Daoy (cell line): Measurements from ENCODE around the gene U2AF2. TPM values are rescaled to one million over a fixed set of nuclear protein-coding genes. Genes with fewer than 3 reads are reported as not detected.

Source experiments
- DNase-seq: peaks from one replicate; pipeline ENCODE4 v3.0.0-alpha.2; 2015; ENCODE audit warnings: low read depth
- total RNA-seq: library from RNA; depleted of rRNA; stranded (reverse); fragments of >200 nt; shearing (Covaris generic); gene quantifications from 2 replicates; pipeline ENCODE4 v1.2.3, GENCODE V29; 2014

U2AF2 gene
- total RNA-seq, 1 experiment from 2014 or later: 218 TPM

DNA sequence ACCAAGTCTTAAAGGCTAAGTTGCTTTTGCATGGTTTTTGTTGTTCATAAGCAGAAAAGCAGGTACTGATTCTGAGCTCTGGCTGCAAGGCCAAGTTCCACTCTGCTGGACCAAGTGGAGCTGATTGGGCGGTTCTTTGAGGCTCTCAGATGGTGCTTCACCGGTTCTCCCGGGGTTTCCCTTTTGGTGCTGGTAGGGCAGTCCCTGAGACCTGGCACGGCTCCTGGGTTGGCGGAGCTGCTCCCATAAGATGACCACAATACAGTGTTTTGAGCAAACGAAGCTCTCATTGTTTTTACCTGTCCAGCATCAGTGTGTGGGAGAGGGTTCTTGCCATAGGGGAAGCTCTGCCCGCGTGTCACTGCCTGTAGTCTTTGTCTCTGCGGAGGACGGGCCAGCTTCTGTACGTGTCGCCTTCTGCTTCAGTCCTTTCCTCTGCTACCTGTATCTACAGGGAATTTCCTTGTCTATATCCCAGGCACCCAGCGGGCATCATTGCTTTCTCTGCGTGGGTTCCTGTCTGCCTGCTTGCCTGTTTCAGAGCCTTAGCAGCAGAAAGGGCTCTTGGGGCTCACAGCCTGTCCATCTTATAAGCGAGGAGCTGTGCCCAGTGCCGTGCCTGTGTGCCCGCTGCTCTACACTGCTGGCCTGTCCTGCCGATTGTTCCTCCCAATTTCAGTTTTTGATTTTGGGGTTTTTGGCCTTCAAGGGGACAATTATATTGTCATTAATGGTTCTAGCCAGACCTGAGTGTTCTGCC, 2.3 kb downstream of the U2AF2 start:
- DNase-seq: no peak

DNA sequence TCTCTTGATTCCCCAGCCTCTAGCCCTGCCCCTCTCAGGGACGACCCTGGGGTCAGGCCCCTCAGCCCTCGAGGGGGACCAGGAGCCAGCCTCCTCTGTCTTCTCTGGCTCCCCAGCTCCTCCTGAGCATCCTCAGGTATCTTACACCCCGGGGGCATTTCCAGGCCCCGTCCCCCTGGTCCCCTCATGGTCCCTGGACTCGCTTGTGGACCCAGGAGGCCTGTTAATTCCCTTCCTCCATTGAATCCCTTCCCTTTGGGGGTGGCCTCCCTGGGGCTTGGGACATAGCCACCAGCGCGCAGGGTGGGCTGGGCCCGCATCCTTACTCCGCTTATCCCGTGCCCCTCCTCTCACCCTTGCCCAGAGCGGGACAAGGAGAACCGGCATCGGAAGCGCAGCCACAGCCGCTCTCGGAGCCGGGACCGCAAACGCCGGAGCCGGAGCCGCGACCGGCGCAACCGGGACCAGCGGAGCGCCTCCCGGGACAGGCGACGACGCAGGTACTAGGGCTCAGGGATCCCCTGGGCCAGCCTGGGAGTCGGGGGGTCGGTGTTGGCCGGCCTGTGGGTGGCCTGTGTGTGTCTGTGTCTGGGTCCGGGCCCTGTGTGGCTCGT, 4.1 kb downstream of the U2AF2 start:
- DNase-seq: no peak

DNA sequence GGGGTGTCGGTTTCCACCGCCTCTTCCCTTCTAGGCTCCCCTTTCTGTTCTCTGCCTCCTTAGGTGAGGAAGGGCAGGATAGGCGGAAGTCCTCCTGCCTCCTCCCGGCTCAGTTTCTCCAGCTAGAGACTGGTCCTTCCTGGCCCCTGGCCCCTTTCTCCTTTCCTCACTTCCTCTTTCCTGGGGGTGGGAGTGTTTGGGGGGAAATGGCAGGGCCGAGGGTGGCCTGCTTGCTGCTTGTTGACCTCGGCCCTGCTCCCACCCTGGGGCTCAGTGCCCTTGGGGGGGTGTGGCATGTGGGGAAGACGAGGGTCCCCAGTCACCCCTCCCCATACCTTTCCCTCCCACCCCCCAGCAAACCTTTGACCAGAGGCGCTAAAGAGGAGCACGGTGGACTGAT, 5.0 kb downstream of the U2AF2 start:
- DNase-seq: no peak

DNA sequence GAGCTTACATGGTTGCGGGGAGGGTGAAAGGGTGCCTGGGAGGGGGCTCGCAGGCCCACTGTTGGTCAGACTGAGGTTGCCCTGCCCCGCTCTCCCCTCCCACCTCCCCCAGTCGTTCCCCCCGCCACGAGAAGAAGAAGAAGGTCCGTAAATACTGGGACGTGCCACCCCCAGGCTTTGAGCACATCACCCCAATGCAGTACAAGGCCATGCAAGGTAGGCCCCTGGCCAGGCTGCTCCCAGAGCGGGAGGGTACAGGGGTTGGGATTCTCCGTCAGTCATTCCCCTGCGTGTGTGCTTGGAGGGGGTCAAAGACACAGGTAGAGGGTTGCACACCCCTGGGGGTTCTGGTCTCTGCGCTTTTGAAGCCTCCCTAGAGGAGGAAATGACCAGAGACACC, 5.6 kb downstream of the U2AF2 start:
- no peak for DNase-seq

DNA sequence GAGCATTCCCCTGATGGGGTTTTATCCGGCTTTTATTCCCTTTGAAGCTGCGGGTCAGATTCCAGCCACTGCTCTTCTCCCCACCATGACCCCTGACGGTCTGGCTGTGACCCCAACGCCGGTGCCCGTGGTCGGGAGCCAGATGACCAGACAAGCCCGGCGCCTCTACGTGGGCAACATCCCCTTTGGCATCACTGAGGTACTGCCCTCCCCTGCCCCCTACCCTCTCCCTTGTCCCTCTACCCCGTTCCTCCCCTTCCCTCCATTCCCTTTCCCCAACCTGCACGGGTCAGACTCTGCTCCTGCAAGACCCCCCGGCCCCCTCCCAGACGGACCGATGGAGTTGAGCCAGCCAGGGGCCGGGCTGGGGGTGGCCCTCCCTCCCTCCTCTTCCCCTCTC, 6.2 kb downstream of the U2AF2 start:
- no peak for DNase-seq

DNA sequence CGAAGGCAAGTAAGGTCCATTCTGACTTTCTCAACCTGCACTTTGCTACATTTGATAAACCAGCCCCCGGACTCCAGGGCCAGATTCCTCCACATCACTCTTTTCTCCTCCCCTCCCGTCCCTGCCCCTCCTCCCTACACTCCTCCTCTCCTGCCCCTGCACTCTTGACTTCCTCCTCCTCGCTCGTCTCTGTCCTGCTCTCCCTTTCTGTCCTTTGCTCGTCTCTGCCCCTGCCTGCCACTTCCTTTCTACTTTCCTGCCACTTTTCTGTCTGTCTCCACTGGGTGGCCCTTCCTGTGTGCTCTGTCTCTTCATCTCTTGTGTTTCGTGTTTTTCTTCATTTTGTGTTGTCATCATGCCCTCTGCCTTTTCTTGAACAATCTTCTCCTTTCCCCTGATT, 7.0 kb downstream of the U2AF2 start:
- no peak for DNase-seq

DNA sequence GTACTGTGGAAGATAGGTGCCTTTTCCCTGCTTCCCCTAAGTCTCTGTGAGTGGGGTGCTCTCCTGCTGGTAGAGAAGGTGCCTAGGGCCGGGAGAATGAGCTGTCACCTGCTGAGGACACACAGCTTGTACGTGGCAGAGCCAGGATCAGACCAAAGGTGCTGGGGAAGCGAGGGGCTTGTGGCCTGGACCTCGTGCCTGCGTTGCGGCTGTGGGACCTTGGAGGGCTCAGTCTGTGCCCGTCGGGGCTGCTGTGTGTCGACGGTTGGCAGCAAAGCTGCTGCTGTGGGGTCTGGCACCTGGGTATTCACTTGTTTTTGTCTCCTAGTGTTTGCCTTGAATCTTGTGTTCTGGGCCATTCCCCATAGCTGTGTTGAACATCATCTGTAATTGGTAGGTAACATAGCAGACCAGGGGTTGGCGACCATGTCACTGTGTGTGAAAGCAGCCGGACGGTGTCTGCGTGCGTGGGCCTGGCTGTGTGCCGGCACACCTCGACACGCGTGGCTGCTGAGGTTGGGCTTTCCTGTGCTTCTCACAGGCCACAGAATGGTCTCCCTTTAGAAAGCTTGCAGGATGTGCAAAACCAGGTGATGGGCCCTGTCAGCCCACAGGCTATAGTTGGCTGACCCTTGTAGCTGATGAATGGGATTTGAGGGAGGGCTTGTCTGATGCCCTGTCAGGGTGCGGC, 9.2 kb downstream of the U2AF2 start:
- DNase-seq: no peak

DNA sequence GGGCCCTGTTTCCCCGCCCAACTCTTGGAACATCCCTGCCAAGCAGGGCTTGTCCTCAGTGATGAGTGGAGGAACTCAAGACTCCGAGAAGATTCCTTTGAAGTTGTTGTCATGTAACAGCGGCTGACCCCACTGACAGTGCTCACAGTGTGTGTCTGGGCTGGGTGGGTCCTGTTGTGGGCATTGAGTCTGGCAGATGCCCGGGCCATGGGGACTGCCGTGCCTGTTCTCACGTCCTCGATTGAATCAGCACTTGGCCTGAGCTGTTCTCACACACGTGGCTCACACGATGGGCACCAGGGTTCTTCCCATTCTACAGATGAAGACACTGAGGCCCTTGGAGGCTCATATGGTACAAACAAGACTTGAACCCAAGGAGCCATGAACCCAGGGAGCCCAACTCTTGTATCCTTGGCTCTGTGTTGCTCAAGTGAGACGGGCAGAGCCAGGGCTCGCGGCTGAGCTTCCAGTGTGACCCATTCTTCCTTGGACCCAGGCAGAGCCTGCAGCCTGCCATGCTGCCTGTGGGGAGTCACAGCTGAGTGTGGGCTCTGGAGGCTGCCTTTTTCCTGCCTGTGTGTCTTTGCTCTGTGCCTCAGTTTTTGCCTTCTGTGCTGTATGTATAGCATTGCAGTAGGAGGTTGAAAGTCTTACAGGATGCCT, 11.6 kb downstream of the U2AF2 start:
- DNase-seq: no peak

DNA sequence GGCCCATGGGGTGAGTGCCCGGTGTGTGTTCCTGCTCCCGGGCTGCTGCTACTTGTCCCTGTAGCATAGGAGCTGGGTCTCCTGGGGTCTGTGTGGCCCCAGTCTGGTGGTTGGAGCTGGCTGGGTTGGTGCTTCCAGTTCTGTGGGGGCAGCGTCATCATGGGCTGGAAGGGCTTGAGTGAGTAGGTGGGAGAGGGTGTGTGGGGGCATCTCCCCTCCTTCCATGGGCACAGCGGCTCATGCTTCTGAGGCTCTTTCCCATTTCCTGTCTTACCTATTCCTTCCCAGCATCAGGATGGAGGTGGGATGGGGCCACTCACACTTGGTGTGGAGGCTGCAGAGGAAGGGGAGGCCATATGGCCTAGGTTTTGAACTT, 12.2 kb downstream of the U2AF2 start:
- no peak for DNase-seq

DNA sequence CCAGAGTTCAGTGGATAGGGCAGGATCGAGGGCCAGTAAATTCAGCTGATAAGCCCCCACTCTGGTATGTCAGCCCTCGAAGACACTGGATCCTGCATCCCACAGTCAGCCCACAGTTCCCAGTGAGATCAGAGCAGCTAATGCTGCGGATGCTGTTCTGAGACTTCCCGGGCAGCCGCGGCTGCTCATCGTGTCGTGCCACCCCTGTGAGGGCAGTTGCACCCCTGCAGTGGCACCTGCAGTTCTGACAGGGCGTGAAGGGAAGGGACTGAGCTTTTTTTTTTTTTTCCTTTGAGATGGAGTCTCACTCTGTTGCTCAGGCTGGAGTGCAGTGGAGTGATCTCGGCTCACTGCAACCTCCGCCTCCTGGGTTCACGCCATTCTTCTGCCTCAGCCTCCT, 12.7 kb downstream of the U2AF2 start:
- DNase-seq: no peak

DNA sequence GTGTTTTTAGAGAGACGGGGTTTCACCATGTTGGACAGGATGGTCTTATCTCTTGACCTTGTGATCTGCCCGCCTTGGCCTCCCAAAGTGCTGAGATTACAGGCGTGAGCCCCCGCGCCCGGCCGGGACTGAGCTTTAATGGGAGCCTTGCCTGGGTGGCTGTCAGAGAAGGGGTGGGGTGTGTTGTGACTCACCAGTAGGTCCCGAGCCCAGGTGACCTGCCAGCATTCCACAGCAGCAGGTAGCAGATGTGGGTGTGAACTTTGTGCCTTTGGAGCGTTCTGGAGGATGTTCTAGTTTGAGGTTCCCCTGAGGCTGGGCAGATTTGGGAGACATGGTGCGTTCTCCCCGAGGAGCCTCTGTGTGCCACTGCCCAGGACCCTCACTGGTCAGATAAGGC, 13.1 kb downstream of the U2AF2 start:
- no peak for DNase-seq

DNA sequence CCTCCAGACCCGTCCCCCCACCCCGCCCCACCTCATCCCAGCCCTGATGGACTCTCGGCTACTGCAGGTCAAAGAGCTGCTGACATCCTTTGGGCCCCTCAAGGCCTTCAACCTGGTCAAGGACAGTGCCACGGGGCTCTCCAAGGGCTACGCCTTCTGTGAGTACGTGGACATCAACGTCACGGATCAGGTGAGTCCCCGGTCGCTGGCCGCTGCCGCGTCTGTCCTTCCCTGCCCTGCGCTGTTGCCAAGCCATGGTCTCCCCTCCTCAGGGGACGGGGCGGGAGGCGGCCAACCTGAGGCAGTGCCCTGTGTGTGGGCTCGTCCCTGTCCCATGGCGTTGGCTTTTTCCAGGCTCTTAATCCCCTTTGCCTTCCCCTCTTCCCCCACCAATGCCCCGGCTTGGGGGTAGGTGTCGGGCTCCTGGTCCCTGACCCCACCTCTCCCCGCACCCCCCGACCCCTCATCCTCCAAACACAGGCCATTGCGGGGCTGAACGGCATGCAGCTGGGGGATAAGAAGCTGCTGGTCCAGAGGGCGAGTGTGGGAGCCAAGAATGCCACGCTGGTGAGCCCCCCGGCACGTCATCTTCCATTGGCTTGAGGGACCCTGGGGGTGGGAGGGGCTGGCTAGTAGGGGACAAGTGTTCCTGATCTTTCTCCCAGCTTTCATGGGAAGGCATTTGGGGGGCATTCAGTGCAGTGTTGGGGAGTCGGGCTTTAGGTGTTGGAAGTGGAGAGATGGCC, 13.9 kb downstream of the U2AF2 start:
- no peak for DNase-seq

DNA sequence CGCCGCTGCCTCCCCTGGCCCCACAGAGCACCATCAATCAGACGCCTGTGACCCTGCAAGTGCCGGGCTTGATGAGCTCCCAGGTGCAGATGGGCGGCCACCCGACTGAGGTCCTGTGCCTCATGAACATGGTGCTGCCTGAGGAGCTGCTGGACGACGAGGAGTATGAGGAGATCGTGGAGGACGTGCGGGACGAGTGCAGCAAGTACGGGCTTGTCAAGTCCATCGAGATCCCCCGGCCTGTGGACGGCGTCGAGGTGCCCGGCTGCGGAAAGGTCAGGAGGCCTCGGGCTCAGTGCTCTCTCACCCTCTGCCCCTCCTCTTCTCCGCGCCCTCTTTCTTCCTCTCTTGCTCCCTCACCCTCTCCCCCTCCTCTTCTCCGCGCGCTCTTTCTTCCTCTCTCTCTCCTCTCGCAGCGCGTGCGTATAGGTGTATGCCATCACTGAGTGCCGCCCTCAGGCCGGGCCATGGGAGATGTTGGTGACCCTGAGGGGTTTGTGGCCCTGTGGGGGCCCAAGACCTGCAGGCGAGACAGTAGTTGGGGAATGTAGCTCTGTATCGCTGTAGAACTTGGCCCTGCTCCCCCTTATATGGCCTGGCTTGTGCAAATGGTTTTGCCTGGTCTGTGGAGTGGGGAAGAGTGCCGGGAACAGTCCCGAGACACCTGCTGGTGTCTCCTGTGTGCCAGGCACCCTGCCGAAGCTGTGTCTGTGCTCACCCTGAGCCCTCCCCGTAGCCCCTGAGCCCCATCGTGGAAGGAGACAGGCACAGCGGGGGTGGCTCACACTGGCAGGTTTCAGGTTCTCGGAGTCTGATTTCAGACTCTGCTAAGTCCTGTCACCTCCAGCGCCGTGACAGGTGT, 14.8 kb downstream of the U2AF2 start:
- no peak for DNase-seq

DNA sequence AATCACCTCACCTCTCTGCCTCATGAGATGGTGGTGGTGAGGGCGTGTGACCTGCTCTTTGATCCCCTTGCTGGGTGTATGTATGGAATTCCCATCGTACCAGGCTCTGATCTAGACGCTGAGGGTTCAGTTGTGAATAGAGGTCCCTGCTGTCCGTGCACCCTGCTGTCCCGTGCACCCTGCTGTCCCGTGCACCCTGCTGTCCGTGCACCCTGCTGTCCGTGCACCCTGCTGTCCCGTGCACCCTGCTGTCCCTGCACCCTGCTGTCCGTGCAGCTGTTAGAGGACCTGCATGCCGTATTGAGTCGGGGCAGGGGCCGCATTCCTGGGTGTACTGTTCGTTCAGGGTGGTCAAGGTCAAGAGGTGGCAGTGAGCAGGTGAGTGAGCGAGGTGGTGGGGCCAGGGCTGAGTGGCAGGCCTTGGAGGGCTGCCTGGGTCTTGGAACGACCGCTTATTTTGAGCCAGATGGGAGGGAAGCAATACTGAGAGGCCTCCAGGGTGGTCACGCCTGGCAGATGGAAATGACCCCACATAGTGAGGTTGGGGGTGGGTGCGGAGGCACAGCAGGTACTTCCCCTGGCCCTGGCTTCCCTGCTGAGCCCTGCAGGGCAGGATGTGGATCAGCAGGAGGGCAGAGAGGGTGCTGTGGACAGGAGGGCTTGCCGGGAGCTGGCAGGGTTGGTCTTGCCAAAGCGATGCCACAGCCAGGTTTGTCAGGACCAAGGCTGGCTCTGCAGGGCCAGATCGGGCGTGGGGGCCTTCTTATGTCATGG, 15.6 kb downstream of the U2AF2 start:
- peak; percentile 63 for DNase-seq

DNA sequence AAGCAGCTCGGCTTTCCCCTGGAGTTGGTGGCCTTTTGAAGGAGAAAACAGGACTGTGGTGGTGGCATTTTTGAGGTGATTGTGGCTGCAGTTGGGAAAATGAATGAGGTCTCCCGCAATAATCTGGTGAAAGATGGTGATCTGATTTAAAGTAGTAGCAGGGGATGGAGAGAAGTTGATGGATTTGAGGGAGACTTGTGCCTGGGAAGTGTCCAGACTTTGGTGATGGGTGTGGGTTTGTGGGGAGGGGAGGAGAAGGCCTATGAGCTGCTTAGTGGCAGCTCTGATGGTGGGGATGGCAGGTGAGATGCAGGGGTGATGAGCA, 16.2 kb downstream of the U2AF2 start:
- DNase-seq: no peak

DNA sequence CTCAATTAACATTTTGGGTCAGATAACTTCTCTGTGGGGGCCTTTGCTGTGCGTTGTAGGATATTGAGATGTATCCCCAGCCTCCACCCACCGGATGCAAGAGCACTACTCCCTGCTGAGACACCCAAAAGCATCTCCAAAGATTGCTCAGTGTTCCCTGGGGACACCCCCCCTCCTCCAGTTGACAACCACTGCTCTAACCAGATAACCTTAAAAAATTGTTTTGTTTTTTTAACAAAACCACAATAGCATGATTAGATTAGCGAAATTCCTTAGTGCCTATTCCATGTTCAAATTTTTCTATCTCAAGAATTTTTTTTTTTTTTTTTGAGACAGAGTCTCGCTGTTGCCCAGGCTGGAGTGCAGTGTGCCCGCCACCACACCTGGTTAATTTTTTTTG, 17.6 kb downstream of the U2AF2 start:
- DNase-seq: no peak

DNA sequence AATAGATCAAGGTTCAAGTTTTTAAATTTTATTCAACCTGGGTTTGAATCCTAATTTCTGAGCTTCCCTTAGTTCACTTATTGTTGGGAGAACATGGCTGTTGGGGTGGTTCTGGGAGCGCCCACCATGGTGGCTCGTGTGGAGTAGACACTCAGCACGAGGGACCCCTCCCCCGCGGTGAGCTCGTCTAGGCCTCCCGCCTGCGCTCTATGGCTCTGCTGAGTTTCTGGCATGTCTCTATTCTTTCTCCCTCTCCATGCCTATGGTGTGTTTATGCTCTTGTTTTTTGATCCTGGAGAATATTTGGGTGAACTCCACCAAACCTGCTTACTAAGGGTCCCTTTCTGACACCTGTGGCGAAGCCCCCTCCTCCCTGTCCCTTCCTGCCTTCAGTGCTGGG, 18.6 kb downstream of the U2AF2 start:
- no peak for DNase-seq

DNA sequence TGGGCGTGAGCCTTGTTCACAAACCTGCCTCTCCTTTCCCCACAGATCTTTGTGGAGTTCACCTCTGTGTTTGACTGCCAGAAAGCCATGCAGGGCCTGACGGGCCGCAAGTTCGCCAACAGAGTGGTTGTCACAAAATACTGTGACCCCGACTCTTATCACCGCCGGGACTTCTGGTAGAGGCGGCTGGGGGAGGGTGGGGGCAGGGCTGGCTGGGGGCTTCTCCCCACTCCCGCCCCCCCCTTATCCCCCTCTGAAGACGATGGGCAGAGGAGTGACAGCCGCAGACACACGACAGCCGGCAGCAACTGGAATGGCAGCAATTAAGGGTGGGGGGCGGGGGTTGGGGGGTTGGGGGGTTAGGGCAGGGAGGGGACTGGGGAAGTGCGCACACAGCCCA, 19.1 kb downstream of the U2AF2 start:
- no peak for DNase-seq

DNA sequence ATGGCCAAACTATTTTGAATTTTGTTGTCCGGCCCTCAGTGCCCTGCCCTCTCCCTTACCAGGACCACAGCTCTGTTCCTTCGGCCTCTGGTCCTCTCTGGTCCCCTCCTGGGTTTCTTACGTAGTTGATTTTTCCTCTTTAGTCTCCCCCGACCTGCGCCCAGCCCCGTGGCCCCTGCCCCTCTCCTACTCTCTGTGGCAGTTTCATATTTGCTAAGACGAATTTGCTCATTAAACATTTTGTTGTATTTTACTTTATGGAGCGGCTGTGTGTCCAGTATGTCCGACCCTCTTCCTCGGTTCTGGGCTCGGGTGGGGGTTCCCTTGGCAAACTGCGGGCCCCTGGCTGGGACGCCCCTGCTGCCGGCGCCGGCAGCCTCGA, 19.6 kb downstream of the U2AF2 start:
- DNase-seq: no peak

DNA sequence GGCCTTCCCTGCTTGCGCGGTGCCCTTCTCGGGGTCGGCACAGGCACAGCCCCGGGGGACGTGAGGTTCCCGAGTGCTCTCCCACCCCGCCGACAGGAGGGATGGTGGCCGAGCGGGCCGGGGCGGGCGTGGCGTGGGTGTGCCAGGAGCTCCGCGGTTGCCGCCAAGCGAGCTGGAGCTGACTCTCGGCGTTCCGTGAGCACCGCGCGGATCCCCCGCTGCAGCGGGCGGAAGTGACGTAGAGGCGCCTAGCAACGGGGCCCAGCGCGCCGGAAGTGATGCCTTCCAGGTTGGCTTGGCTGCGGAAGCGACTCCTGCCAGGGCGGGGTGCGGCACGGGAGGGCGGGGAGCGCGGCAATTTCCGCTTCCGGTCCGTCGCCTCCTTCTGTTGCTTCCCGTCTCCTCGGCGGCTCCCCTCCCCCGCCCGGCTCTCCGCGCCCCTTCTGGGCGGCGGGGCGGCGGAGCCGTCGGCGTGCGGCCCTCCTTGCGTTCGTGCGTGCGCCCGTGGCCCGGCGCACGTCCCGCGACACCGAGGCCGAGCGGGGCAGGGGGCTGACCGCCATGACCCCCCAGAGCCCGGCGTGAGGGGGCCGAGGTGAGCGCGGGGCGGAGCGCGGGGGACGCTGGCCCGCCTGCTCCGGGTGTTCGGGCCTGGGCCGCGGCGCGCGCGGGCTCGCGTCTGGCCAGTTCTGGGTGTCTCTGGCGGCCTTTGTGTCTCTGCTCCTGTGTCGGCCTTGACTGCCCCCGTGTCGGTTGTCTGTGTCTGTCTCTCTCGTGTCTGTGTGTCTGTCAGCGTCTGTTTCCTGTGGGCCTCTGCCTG, 20.2 kb downstream of the U2AF2 start, which contains the start of gene EPN1:
TSS of gene EPN1 (plus strand) at position 386 of the 820 bp plus-strand sequence. CDS start 3,402 bp downstream, outside the sequence.
- peak; percentile 99 for DNase-seq
